ENCODE data around the gene ULK4.
"Not testable (repeated sequence)": the region's sequence is repeated elsewhere in the genome, so short reads cannot be mapped to it uniquely, and the experiment has no call there.

The ULK4 gene

GRCh38 chr3:41649129-41649739 lies 312.7 kb downstream of the ULK4 start:
- DNase-seq (ENCODE audit: low read depth, low spot score) = no peak

- not testable (repeated sequence) for DNase-seq (ENCODE audit: low read depth, low spot score)
Measured at GRCh38 chr3:41647730-41648129, 314.2 kb downstream of the ULK4 start.

GRCh38 chr3:41640076-41640475 lies 321.8 kb downstream of the ULK4 start:
- DNase-seq (ENCODE audit: low read depth, low spot score) = no peak

GRCh38 chr3:41638381-41638780 lies 323.5 kb downstream of the ULK4 start:
- DNase-seq (ENCODE audit: low read depth, low spot score) = no peak

GRCh38 chr3:41632700-41633099 lies 329.2 kb downstream of the ULK4 start:
- no peak for DNase-seq (ENCODE audit: low read depth, low spot score)

GRCh38 chr3:41630708-41631107 lies 331.2 kb downstream of the ULK4 start:
- no peak for DNase-seq (ENCODE audit: low read depth, low spot score)

GRCh38 chr3:41629986-41630385 lies 331.9 kb downstream of the ULK4 start:
- no peak for DNase-seq (ENCODE audit: low read depth, low spot score)

- no peak for DNase-seq (ENCODE audit: low read depth, low spot score)
Measured at GRCh38 chr3:41629072-41629471, 332.8 kb downstream of the ULK4 start.

- DNase-seq (ENCODE audit: low read depth, low spot score) = no peak
Measured at GRCh38 chr3:41627477-41628087, 334.3 kb downstream of the ULK4 start.

- DNase-seq (ENCODE audit: low read depth, low spot score) = no peak
Measured at GRCh38 chr3:41612853-41613252, 349.1 kb downstream of the ULK4 start.

GRCh38 chr3:41611008-41611407 lies 350.9 kb downstream of the ULK4 start:
- no peak for DNase-seq (ENCODE audit: low read depth, low spot score)

- DNase-seq (ENCODE audit: low read depth, low spot score) = no peak
Measured at GRCh38 chr3:41608347-41608746, 353.6 kb downstream of the ULK4 start.

- DNase-seq (ENCODE audit: low read depth, low spot score) = no peak
Measured at GRCh38 chr3:41603807-41604206, 358.1 kb downstream of the ULK4 start.

- DNase-seq (ENCODE audit: low read depth, low spot score) = no peak
Measured at GRCh38 chr3:41602121-41602520, 359.8 kb downstream of the ULK4 start.

- no peak for DNase-seq (ENCODE audit: low read depth, low spot score)
Measured at GRCh38 chr3:41601404-41601987, 360.4 kb downstream of the ULK4 start.

- no peak for DNase-seq (ENCODE audit: low read depth, low spot score)
Measured at GRCh38 chr3:41600616-41601015, 361.3 kb downstream of the ULK4 start.

- DNase-seq (ENCODE audit: low read depth, low spot score) = no peak
Measured at GRCh38 chr3:41599127-41599484, 362.8 kb downstream of the ULK4 start.

- DNase-seq (ENCODE audit: low read depth, low spot score) = no peak
Measured at GRCh38 chr3:41598402-41599126, 363.3 kb downstream of the ULK4 start.

- DNase-seq (ENCODE audit: low read depth, low spot score) = no peak
Measured at GRCh38 chr3:41593774-41594173, 368.1 kb downstream of the ULK4 start.

GRCh38 chr3:41592753-41593510 lies 369.0 kb downstream of the ULK4 start:
- no peak for DNase-seq (ENCODE audit: low read depth, low spot score)

- DNase-seq (ENCODE audit: low read depth, low spot score) = no peak
Measured at GRCh38 chr3:41583014-41583413, 378.9 kb downstream of the ULK4 start.

GRCh38 chr3:41581700-41582099 lies 380.2 kb downstream of the ULK4 start:
- DNase-seq (ENCODE audit: low read depth, low spot score) = no peak
